Cardiac muscle cell (in vitro differentiated cells and primary cell): Measurements from ENCODE around the gene KLF3. TPM values are rescaled to one million over a fixed set of nuclear protein-coding genes. Genes with fewer than 3 reads are reported as not detected.
A peak's percentile ranks its signal among the peaks of the same experiment; 100 is the strongest.

ENCODE experiments used
- DNase-seq, 2 donors: peaks; one replicate each; pipeline versions ENCODE4 v3.0.0 to v3.0.0-alpha.2; 2010 to 2017; ENCODE audit warnings: low read depth in 1 of 2, low spot score in 1 of 2
- H3K27ac ChIP-seq: fragments of 200-600 bp; sonication (generic); 2 replicates; pipeline ENCODE4 v1.5.1; 2016
- H3K27me3 ChIP-seq: fragments of 200-600 bp; sonication (generic); 2 replicates; pipeline ENCODE4 v1.6.0; 2016; ENCODE audit warnings: control low read depth
- H3K36me3 ChIP-seq: fragments of 200-600 bp; sonication (generic); 2 replicates; pipeline ENCODE4 v1.5.1; 2016; ENCODE audit warnings: control low read depth
- H3K4me1 ChIP-seq: fragments of 200-600 bp; sonication (generic); 2 replicates; pipeline ENCODE4 v1.8.1; 2017; ENCODE audit warnings: low read depth, mild to moderate bottlenecking, mixed run types
- H3K4me3 ChIP-seq: fragments of 200-600 bp; sonication (generic); 2 replicates; pipeline ENCODE4 v1.5.1; 2016; ENCODE audit warnings: mild to moderate bottlenecking
- H3K9me3 ChIP-seq: fragments of 200-600 bp; sonication (generic); 2 replicates; pipeline ENCODE4 v1.5.1; 2017; ENCODE audit warnings: low read depth, mild to moderate bottlenecking, control low read depth
- polyA plus RNA-seq: library from polyadenylated mRNA; unstranded; fragments of >200 nt; fragmentation: Nextera tagmentation; extraction: Ambion mirVana; gene quantifications from 2 replicates; pipeline ENCODE4 v1.2.1, GENCODE V29; 2016
- total RNA-seq: library from RNA; depleted of rRNA; stranded (reverse); fragments of >200 nt; gene quantifications from 2 replicates; pipeline ENCODE4 v1.2.3, GENCODE V29; 2016
- TF ChIP-seq, protein P1 (sequence below): IDR thresholded peaks from 2 replicates; pipeline ENCODE4 v1.5.1; 2012; ENCODE audit warnings: low read depth, mild to moderate bottlenecking, low read length

KLF3 gene
- total and polyA plus RNA-seq, 2 experiments from 2014 or later, result 11.5 to 14.9 TPM

DNA sequence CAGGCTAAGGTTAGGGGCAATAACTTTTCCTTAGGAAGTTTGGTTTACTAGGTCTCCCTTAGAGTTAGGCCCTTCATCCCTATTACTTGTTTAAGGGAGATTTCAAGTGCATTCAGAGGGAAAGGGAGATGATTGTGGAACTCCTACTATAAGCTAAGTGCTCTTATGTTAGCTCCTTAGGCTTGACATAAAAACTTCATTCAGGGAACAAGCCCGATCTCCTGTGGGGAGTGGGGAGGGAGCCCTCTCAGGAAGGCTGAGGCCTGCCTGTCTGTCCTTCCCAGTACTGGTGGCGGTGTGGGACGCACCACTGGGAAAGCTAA, 8.0 kb downstream of the KLF3 start:
- Histone ChIP-seq H3K4me3 (no peak overlapping the region), H3K27ac (peak overlapping the region; percentile 58), H3K27me3 (no peaks in the 10 kb centered on the region), H3K9me3 (no peaks in the 10 kb centered on the region), H3K36me3 (no peaks in the 10 kb centered on the region), H3K4me1 (peaks cover 54% of the 10 kb centered on the region)
- TF ChIP-seq, protein P1, sequence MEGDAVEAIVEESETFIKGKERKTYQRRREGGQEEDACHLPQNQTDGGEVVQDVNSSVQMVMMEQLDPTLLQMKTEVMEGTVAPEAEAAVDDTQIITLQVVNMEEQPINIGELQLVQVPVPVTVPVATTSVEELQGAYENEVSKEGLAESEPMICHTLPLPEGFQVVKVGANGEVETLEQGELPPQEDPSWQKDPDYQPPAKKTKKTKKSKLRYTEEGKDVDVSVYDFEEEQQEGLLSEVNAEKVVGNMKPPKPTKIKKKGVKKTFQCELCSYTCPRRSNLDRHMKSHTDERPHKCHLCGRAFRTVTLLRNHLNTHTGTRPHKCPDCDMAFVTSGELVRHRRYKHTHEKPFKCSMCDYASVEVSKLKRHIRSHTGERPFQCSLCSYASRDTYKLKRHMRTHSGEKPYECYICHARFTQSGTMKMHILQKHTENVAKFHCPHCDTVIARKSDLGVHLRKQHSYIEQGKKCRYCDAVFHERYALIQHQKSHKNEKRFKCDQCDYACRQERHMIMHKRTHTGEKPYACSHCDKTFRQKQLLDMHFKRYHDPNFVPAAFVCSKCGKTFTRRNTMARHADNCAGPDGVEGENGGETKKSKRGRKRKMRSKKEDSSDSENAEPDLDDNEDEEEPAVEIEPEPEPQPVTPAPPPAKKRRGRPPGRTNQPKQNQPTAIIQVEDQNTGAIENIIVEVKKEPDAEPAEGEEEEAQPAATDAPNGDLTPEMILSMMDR, result no peak
- no peak for DNase-seq

DNA sequence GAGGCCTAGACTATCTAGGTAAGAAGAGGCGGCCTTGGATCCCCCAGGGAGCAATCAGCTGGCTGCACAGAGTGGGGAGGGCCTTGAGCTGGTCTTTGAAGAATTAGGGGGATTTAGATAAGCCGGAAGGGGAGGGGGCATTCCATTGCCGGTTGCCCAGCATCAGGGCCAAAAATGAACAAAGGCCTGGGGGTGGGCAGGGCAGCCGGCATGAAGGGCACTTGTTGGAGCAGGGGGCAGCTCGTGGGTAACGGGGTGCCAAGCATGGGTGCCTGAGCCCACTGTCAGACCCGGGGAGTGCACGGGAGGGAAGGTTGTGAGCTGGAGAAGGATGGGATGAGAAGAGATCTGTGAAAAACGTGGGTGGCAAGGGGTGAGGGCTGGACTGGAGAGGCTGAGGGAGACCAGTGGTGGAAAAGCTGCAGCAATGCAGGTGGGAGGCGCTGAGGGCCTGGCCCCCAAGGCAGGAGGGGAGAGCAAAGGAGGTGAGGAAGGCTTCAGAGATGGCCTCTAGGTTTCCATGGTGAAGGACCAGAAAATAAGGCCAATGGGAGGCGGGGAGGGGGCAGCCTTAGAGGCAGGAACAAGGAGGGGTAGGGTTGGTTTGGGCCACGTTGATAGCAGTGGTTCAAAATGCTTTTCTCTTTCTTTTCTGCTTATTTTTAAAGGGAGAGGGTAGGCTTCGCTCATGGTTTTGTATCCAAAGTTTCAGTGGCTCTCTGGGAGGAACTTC, 8.6 kb downstream of the KLF3 start:
- DNase-seq, result no peak
- H3K27ac ChIP-seq, result peak overlapping the region; percentile 58
- no peaks in the 10 kb centered on the region for H3K9me3 ChIP-seq
- no peak overlapping the region for H3K4me3 ChIP-seq
- H3K4me1 ChIP-seq, result peaks cover 50% of the 10 kb centered on the region
- H3K27me3 ChIP-seq, result no peaks in the 10 kb centered on the region
- TF ChIP-seq, protein P1, result no peak
- no peaks in the 10 kb centered on the region for H3K36me3 ChIP-seq

DNA sequence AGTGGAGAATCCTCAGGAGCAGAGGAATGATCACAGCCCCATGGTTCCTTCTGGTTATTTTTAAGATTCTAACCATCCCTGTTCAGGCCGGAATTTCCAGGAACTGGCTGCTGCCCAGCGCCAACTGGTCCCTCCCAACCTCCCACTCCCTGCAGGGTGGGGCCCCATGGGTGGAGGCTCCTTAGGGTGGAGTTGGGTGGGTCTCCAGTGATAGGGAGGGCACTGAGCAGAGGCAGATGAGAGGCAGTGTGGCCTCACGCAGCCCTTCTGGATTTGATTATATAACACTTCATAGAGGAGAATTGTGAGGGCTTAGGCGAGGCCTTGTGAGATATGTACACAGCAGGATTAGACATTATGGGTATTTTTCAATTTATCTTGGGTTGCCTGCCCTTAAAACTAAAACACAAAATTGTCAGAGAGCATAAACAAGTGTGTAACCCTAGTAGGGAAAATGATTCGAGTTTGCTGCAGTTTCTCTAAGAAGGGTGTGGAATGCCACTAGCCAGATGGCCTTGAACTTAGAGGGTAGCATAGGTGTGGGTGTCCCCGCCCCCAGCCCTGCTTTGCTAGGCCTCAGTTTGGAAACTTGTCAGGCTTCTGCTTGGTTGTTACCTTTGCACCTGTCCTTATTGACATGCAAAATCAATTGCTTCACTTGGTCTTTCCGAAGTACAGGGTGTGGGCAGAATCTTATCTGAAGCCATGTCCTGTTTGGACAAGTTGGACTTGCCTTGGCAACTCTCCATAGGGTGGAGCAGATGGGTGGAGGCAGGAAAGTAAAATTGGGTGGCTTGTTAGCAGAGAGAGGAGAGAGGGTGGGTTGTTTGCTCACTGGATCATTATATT, 9.4 kb downstream of the KLF3 start:
- peak in 1 of 2 donors; percentile 25 for DNase-seq
- Histone ChIP-seq H3K27ac (peak overlapping the region; percentile 58), H3K27me3 (no peaks in the 10 kb centered on the region), H3K36me3 (no peaks in the 10 kb centered on the region), H3K4me1 (peaks cover 48% of the 10 kb centered on the region), H3K4me3 (no peak overlapping the region), H3K9me3 (no peaks in the 10 kb centered on the region)
- TF ChIP-seq, protein P1, result no peak

DNA sequence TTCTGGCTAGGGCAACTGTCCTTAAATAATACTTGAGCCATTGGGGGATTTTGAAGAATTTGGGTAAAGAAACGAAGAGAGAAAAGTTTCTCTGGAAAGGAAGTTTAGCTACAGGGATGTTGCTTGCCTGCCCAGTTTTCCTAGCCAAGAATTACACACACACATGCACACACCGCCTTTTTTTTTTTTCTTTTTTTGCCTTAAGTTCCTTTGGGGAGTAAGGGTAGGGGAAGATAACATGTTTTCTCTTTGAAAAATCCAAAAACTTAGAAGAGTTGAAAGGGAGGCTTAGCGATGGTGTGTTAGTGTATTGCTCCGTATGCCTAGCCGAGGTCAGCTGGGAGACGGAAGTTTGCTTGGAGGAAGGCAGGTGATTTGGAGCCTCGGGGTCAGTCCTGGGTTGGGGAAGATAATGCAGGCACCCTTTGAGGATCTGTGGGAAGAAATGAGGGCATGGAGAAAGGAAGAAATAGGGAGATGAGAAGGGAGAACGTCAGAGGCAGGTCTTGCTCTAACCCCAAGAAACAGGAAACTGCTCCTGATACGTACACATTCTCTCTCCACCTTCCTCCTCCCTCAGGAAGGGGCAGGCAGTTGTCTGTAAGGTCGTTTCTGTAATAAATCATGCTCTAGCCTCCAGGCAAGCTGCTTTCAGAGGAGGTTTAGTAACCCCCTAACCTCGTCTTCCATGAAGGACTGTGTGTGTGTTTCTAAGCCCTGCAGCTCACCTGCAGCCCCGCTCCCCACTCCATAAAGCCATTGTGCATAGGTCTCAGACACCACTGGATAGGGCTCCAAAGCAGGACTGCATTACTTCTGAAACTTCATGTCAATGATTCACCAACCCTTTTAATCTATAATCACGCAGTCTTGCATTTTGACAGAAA, 10.5 kb downstream of the KLF3 start:
- Histone ChIP-seq H3K9me3 (no peaks in the 10 kb centered on the region), H3K27me3 (no peaks in the 10 kb centered on the region), H3K4me3 (no peak overlapping the region), H3K4me1 (peaks cover 45% of the 10 kb centered on the region), H3K36me3 (no peaks in the 10 kb centered on the region), H3K27ac (peak overlapping the region; percentile 64)
- peak in 1 of 2 donors; percentile 36 for DNase-seq
- TF ChIP-seq, protein P1, result no peak
